HCT116 (cell line): ENCODE results near the gene SLC5A2. TPM values are rescaled to one million over a fixed set of nuclear protein-coding genes. Genes with fewer than 3 reads are reported as not detected.

ENCODE experiments used
- ATAC-seq: fragments of 200-7000 bp; cut with Tn5 transposase; 2 replicates; pipeline ENCODE4 v1.9.1; 2020; ENCODE audit warnings: mild to moderate bottlenecking, moderate library complexity
- BruUV-seq: library from RNA; stranded (reverse); fragments of 400-500 nt; replicated peaks from 2 replicates; lab custom pipeline; 2021; lab: Mats Ljungman, UMichigan
- CTCF ChIA-PET: fragments of 300-600 bp; sonication (Branson Sonifier 250); formaldehyde crosslinking; loops from one replicate; lab custom pipeline; 2021; ENCODE audit warnings: antibody characterized with exemption; lab: Charles Lee
- POLR2A ChIA-PET: fragments of 300-600, 350-600 bp; sonication (Branson Sonifier 250); formaldehyde crosslinking; loops from one replicate; lab custom pipeline; 2021; ENCODE audit warnings: antibody characterized with exemption; lab: Charles Lee
- RAD21 ChIA-PET, 2 experiments: fragments of 300-600 bp; sonication (Branson Sonifier 250); formaldehyde crosslinking; loops; one replicate each; lab custom pipeline; 2023; ENCODE audit warnings: low total read pairs in 2 of 2; ENCODE audit not compliant: uncharacterized antibody in 2 of 2, unreplicated experiment in 2 of 2, low non-redundant PET in 1 of 2; lab: Charles Lee
- DNase-seq: peaks from one replicate; pipeline ENCODE4 v3.0.0-alpha.2; 2010; ENCODE audit warnings: low read depth, low spot score
- H2AFZ ChIP-seq: fragments of 200-600 bp; shearing (Covaris generic), sonication (generic); 2 replicates; pipeline ENCODE4 v1.6.1; 2017; ENCODE audit warnings: low read depth, mixed run types, mixed read lengths, antibody characterized with exemption, low read length; ENCODE audit not compliant: poor library complexity, severe bottlenecking
- H3K27ac ChIP-seq: 2 replicates; pipeline ENCODE4 v1.5.1; 2012; ENCODE audit warnings: low read depth, low read length
- H3K27me3 ChIP-seq: fragments of 200-600 bp; sonication (generic); 2 replicates; pipeline ENCODE4 v1.6.1; 2016; ENCODE audit warnings: mixed run types, low read length, mixed read lengths; ENCODE audit not compliant: insufficient read depth
- H3K36me3 ChIP-seq, 2 experiments: fragments of 200-500 bp in 1 of 2; fragments of 200-600 bp in 1 of 2; sonication (Bioruptor generic) in 1 of 2; sonication (generic) in 1 of 2; 2 replicates each; pipeline versions ENCODE4 v1.5.1 to v1.6.1; 2014 to 2016; ENCODE audit warnings: low read length in 2 of 2, inconsistent platforms in 1 of 2, mixed read lengths in 1 of 2, mixed run types in 1 of 2; ENCODE audit not compliant: insufficient read depth in 2 of 2, control insufficient read depth in 1 of 2
- H3K4me1 ChIP-seq, 2 experiments: fragments of 200-600 bp in 1 of 2; sonication (generic) in 1 of 2; 2 replicates each; pipeline versions ENCODE4 v1.5.1 to v1.6.1; 2012 to 2017; ENCODE audit warnings: low read length in 2 of 2, inconsistent platforms in 1 of 2, mild to moderate bottlenecking in 1 of 2, mixed read lengths in 1 of 2, mixed run types in 1 of 2, moderate library complexity in 1 of 2; ENCODE audit not compliant: insufficient read depth in 2 of 2, control insufficient read depth in 1 of 2
- H3K4me2 ChIP-seq: fragments of 200-600 bp; sonication (generic); 2 replicates; pipeline ENCODE4 v1.6.1; 2017; ENCODE audit warnings: mixed run types, low read length, mixed read lengths
- H3K4me3 ChIP-seq, 2 experiments: fragments of 200-600 bp in 1 of 2; sonication (generic) in 1 of 2; replicated peaks in 1 of 2; 2 replicates each; pipeline ENCODE4 v1.5.1; 2011 to 2016; ENCODE audit warnings: low read length in 2 of 2, control low read depth in 1 of 2, low read depth in 1 of 2, mild to moderate bottlenecking in 1 of 2, mixed read lengths in 1 of 2, mixed run types in 1 of 2
- H3K79me2 ChIP-seq: fragments of 200-600 bp; sonication (generic); 2 replicates; pipeline ENCODE4 v1.6.1; 2017; ENCODE audit warnings: mild to moderate bottlenecking, mixed run types, low read length, moderate library complexity, mixed read lengths; ENCODE audit not compliant: insufficient read depth
- H3K9ac ChIP-seq: fragments of 200-600 bp; sonication (generic); 2 replicates; pipeline ENCODE4 v1.6.1; 2016; ENCODE audit warnings: low read length, mixed read lengths
- H3K9me2 ChIP-seq: fragments of 200-600 bp; sonication (generic), shearing (Covaris generic); 2 replicates; pipeline ENCODE4 v1.6.1; 2017; ENCODE audit warnings: mixed run types, mild to moderate bottlenecking, moderate library complexity; ENCODE audit not compliant: insufficient read depth
- H3K9me3 ChIP-seq, 2 experiments: fragments of 200-500 bp in 1 of 2; fragments of 200-600 bp in 1 of 2; sonication (Bioruptor generic) in 1 of 2; sonication (generic) in 1 of 2; 2 replicates each; pipeline ENCODE4 v1.6.1; 2014 to 2017; ENCODE audit warnings: low read length in 2 of 2, mixed read lengths in 2 of 2, inconsistent platforms in 1 of 2, low read depth in 1 of 2, mild to moderate bottlenecking in 1 of 2, mixed run types in 1 of 2, moderate library complexity in 1 of 2; ENCODE audit not compliant: control insufficient read depth in 1 of 2, insufficient read depth in 1 of 2
- H4K20me1 ChIP-seq: fragments of 200-600 bp; sonication (generic), shearing (Covaris generic); 2 replicates; pipeline ENCODE4 v1.6.1; 2017; ENCODE audit warnings: mixed run types, mild to moderate bottlenecking, moderate library complexity; ENCODE audit not compliant: insufficient read depth
- CBX3 ChIP-seq: IDR thresholded peaks from 2 replicates; pipeline ENCODE4 v1.6.1; 2012; ENCODE audit warnings: low read depth
- EGR1 ChIP-seq: IDR thresholded peaks from 2 replicates; pipeline ENCODE4 v1.6.1; 2012; ENCODE audit warnings: low read depth
- ELF1 ChIP-seq: IDR thresholded peaks from 2 replicates; pipeline ENCODE4 v1.6.1; 2012; ENCODE audit warnings: low read depth, borderline replicate concordance
- EZH2 ChIP-seq: fragments of 200-600 bp; sonication (generic); IDR thresholded peaks from 2 replicates; pipeline ENCODE4 v1.6.1; 2017; ENCODE audit warnings: antibody characterized with exemption, mixed run types
- EZH2phosphoT487 ChIP-seq: fragments of 200-600 bp; IDR thresholded peaks from 2 replicates; pipeline ENCODE4 v1.6.1; 2018; ENCODE audit warnings: antibody characterized with exemption, borderline replicate concordance
- JUND ChIP-seq: IDR thresholded peaks from 2 replicates; pipeline ENCODE4 v1.6.1; 2012
- SRF ChIP-seq: IDR thresholded peaks from 2 replicates; pipeline ENCODE4 v1.6.1; 2012; ENCODE audit warnings: low read depth
- TCF7L2 ChIP-seq: IDR thresholded peaks from 2 replicates; pipeline ENCODE4 v1.7.0; 2011; ENCODE audit warnings: borderline replicate concordance, inconsistent platforms; ENCODE audit not compliant: insufficient read depth, insufficient read length; ENCODE audit errors: extremely low read depth
- YY1 ChIP-seq: IDR thresholded peaks from 2 replicates; pipeline ENCODE4 v1.6.1; 2011; ENCODE audit warnings: low read length, low read depth, moderate library complexity, mild to moderate bottlenecking; ENCODE audit not compliant: insufficient replicate concordance; ENCODE audit errors: extremely low read depth
- ZFX ChIP-seq: fragments of 450-650 bp; IDR thresholded peaks from 2 replicates; pipeline ENCODE4 v1.6.1; 2017
- intact Hi-C: fragments of 100-400 bp; cut with micrococcal nuclease; formaldehyde crosslinking; loops from 2 replicates; pipeline ENCODE4 v1.10.0; 2022
- total RNA-seq: library from RNA; stranded (reverse); gene quantifications from one replicate; pipeline ENCODE4 v1.2.1, GENCODE V29; 2021; ENCODE audit not compliant: unreplicated experiment
- TF ChIP-seq, protein P1 (sequence below): IDR thresholded peaks from 2 replicates; pipeline ENCODE4 v1.6.1; 2012
- TF ChIP-seq, protein P2 (sequence below), 3 experiments: fragments of 200-600 bp in 1 of 3; sonication (generic) in 1 of 3; IDR thresholded peaks in 2 of 3; conservative IDR thresholded peaks in 1 of 3; 2 replicates each; pipeline ENCODE4 v1.5.1; 2012 to 2017; ENCODE audit warnings: low read depth in 2 of 3, low read length in 2 of 3, antibody characterized with exemption in 1 of 3, borderline replicate concordance in 1 of 3, control low read depth in 1 of 3, mild to moderate bottlenecking in 1 of 3, mixed read lengths in 1 of 3, mixed run types in 1 of 3, moderate library complexity in 1 of 3; ENCODE audit not compliant: insufficient read depth in 1 of 3
- TF ChIP-seq, protein P3 (sequence below): IDR thresholded peaks from 2 replicates; pipeline ENCODE4 v1.6.1; 2012; ENCODE audit warnings: low read depth
- TF ChIP-seq, protein P4 (sequence below): IDR thresholded peaks from 2 replicates; pipeline ENCODE4 v1.6.1; 2011; ENCODE audit warnings: mild to moderate bottlenecking, low read length, moderate library complexity; ENCODE audit not compliant: insufficient replicate concordance; ENCODE audit errors: extremely low read depth
- TF ChIP-seq, protein P5 (sequence below): IDR thresholded peaks from 2 replicates; pipeline ENCODE4 v1.6.1; 2012

The SLC5A2 gene
- total RNA-seq, 1 experiment from 2014 or later, result 0.10 TPM

DNA sequence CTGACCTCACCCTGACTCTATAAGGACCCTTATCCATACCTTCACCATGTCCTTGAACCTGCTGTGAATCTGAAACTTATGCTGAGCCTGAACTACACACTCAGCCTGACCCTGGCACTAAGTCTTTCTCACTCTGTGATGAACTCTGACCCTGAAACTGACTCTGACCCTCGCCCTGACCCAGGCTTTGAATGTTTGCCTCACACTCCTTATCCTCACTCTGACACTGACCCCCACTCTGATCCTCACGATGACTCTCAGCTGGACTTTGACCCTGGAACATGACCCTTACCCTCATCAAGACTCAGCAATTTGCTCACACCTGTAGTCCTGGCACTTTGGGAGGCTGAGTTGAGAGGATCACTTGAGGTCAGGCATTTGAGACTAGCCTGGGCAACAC, 49.2 kb downstream of the SLC5A2 start:
- no peak for ATAC-seq
- intact Hi-C loops, result no loop called here
- Histone ChIP-seq H3K4me2 (no peak overlapping the region), H3K9ac (no peak overlapping the region), H4K20me1 (no peaks in the 10 kb centered on the region), H3K4me1 (no peaks in the 10 kb centered on the region), H3K27ac (no peak overlapping the region), H3K36me3 (no peaks in the 10 kb centered on the region), H3K9me2 (no peaks in the 10 kb centered on the region), H2AFZ (no peak overlapping the region), H3K9me3 (no peaks in the 10 kb centered on the region), H3K79me2 (no peaks in the 10 kb centered on the region), H3K27me3 (no peaks in the 10 kb centered on the region), H3K4me3 (no peak overlapping the region)
- RAD21 ChIA-PET, result no interaction called here
- TF ChIP-seq ZFX (no peak), CBX3 (no peak), EZH2 (no peak), TCF7L2 (no peak), SRF (no peak), YY1 (no peak), EGR1 (no peak), ELF1 (no peak), JUND (no peak), EZH2phosphoT487 (no peak)
- TF ChIP-seq, protein P1, sequence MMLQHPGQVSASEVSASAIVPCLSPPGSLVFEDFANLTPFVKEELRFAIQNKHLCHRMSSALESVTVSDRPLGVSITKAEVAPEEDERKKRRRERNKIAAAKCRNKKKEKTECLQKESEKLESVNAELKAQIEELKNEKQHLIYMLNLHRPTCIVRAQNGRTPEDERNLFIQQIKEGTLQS, result no peak
- TF ChIP-seq, protein P2, sequence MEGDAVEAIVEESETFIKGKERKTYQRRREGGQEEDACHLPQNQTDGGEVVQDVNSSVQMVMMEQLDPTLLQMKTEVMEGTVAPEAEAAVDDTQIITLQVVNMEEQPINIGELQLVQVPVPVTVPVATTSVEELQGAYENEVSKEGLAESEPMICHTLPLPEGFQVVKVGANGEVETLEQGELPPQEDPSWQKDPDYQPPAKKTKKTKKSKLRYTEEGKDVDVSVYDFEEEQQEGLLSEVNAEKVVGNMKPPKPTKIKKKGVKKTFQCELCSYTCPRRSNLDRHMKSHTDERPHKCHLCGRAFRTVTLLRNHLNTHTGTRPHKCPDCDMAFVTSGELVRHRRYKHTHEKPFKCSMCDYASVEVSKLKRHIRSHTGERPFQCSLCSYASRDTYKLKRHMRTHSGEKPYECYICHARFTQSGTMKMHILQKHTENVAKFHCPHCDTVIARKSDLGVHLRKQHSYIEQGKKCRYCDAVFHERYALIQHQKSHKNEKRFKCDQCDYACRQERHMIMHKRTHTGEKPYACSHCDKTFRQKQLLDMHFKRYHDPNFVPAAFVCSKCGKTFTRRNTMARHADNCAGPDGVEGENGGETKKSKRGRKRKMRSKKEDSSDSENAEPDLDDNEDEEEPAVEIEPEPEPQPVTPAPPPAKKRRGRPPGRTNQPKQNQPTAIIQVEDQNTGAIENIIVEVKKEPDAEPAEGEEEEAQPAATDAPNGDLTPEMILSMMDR (IDR thresholded peaks at IDR 0.05 in 2 of 3, conservative IDR thresholded peaks at IDR 0.05 in 1 of 3; ENCODE audit: borderline replicate concordance in 1 of 3, insufficient read depth in 1 of 3, low read depth in 2 of 3, low read length in 2 of 3), result no peak
- TF ChIP-seq, protein P3, sequence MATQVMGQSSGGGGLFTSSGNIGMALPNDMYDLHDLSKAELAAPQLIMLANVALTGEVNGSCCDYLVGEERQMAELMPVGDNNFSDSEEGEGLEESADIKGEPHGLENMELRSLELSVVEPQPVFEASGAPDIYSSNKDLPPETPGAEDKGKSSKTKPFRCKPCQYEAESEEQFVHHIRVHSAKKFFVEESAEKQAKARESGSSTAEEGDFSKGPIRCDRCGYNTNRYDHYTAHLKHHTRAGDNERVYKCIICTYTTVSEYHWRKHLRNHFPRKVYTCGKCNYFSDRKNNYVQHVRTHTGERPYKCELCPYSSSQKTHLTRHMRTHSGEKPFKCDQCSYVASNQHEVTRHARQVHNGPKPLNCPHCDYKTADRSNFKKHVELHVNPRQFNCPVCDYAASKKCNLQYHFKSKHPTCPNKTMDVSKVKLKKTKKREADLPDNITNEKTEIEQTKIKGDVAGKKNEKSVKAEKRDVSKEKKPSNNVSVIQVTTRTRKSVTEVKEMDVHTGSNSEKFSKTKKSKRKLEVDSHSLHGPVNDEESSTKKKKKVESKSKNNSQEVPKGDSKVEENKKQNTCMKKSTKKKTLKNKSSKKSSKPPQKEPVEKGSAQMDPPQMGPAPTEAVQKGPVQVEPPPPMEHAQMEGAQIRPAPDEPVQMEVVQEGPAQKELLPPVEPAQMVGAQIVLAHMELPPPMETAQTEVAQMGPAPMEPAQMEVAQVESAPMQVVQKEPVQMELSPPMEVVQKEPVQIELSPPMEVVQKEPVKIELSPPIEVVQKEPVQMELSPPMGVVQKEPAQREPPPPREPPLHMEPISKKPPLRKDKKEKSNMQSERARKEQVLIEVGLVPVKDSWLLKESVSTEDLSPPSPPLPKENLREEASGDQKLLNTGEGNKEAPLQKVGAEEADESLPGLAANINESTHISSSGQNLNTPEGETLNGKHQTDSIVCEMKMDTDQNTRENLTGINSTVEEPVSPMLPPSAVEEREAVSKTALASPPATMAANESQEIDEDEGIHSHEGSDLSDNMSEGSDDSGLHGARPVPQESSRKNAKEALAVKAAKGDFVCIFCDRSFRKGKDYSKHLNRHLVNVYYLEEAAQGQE, result no peak
- TF ChIP-seq, protein P4, sequence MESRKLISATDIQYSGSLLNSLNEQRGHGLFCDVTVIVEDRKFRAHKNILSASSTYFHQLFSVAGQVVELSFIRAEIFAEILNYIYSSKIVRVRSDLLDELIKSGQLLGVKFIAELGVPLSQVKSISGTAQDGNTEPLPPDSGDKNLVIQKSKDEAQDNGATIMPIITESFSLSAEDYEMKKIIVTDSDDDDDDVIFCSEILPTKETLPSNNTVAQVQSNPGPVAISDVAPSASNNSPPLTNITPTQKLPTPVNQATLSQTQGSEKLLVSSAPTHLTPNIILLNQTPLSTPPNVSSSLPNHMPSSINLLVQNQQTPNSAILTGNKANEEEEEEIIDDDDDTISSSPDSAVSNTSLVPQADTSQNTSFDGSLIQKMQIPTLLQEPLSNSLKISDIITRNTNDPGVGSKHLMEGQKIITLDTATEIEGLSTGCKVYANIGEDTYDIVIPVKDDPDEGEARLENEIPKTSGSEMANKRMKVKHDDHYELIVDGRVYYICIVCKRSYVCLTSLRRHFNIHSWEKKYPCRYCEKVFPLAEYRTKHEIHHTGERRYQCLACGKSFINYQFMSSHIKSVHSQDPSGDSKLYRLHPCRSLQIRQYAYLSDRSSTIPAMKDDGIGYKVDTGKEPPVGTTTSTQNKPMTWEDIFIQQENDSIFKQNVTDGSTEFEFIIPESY, result no peak
- TF ChIP-seq, protein P5, sequence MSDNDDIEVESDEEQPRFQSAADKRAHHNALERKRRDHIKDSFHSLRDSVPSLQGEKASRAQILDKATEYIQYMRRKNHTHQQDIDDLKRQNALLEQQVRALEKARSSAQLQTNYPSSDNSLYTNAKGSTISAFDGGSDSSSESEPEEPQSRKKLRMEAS, result no peak
- no TSS peak for BruUV-seq
- POLR2A ChIA-PET, result no interaction called here
- CTCF ChIA-PET, result no interaction called here
- DNase-seq, result no peak
